ENCODE measurements around the gene C5AR1. TPM values are rescaled to one million over a fixed set of nuclear protein-coding genes. Genes with fewer than 3 reads are reported as not detected.
A peak's percentile ranks its signal among the peaks of the same experiment; 100 is the strongest.

The C5AR1 gene
- total and polyA plus RNA-seq, 9 of the 15 experiments (the other 6 are each of a cell fraction or from before 2014, with no cell fraction given): 0.06 to 1.6 (median 0.28) TPM; not detected in 3

GRCh38 chr19:47274071-47274890, 35.4 kb upstream of the C5AR1 start, which contains the start of gene INAFM1 (continued):
- no peak for TF ChIP-seq CEBPG (CRISPR knock-in tag; IDR thresholded peaks at IDR 0.05)
- no peak for TF ChIP-seq CEBPG (tag; conservative IDR thresholded peaks at IDR 0.05 in 1 of 2, IDR thresholded peaks at IDR 0.05 in 1 of 2)
- no peak for TF ChIP-seq EP400 (IDR thresholded peaks at IDR 0.05)
- TF ChIP-seq ETV1 (tag; conservative IDR thresholded peaks at IDR 0.05; ENCODE audit: low read depth): peak; percentile 66
- TF ChIP-seq POLR3G (IDR thresholded peaks at IDR 0.05; ENCODE audit: extremely low read depth, insufficient read length, insufficient replicate concordance): no peak
- TF ChIP-seq MXD1 (CRISPR knock-in tag; IDR thresholded peaks at IDR 0.05; ENCODE audit: borderline replicate concordance, poor library complexity, severe bottlenecking): no peak
- TF ChIP-seq ATF1 (CRISPR knock-in tag; IDR thresholded peaks at IDR 0.05): no peak
- no peak for TF ChIP-seq ATF1 (tag; IDR thresholded peaks at IDR 0.05)
- no peak for TF ChIP-seq GTF2E2 (tag; IDR thresholded peaks at IDR 0.05)
- TF ChIP-seq SLC30A9 (CRISPR knock-in tag; IDR thresholded peaks at IDR 0.05): no peak
- peak; percentile 58 to 67; a peak in 3 of 4 replicates for TF ChIP-seq MNT (conservative IDR thresholded peaks at IDR 0.05)
- peak; percentile 11 for TF ChIP-seq NEUROD1 (IDR thresholded peaks at IDR 0.05; ENCODE audit: borderline replicate concordance, low read depth, low read length, partially characterized antibody)
- no peak for TF ChIP-seq NFIX (CRISPR knock-in tag; IDR thresholded peaks at IDR 0.05; ENCODE audit: low read depth)
- no peak for TF ChIP-seq ZNF324 (CRISPR knock-in tag; IDR thresholded peaks at IDR 0.05)
- TF ChIP-seq ELF4 (CRISPR knock-in tag; IDR thresholded peaks at IDR 0.05): peak; percentile 63; the same call in 1 of the 2 replicates
- TF ChIP-seq BRD9 (IDR thresholded peaks at IDR 0.05; ENCODE audit: low read depth, partially characterized antibody): no peak
- TF ChIP-seq RAD21 (CRISPR knock-in tag; conservative IDR thresholded peaks at IDR 0.05 in 1 of 2, IDR thresholded peaks at IDR 0.05 in 1 of 2): no peak; a peak in 1 of 4 replicates
- TF ChIP-seq GTF2A2 (tag; IDR thresholded peaks at IDR 0.05): no peak
- TF ChIP-seq CBX5 (IDR thresholded peaks at IDR 0.05; ENCODE audit: borderline replicate concordance, low read depth): no peak
- no peak for TF ChIP-seq MTA2 (IDR thresholded peaks at IDR 0.05; ENCODE audit: low read depth)
- no peak; the same call in 1 of the 2 replicates for TF ChIP-seq ZBTB1 (CRISPR knock-in tag; IDR thresholded peaks at IDR 0.05; ENCODE audit: borderline replicate concordance, low read depth)
- TF ChIP-seq NFYB (IDR thresholded peaks at IDR 0.05; ENCODE audit: extremely low read depth, insufficient read length): no peak
- TF ChIP-seq MAZ (CRISPR knock-in tag; conservative IDR thresholded peaks at IDR 0.05 in 1 of 2, IDR thresholded peaks at IDR 0.05 in 1 of 2): peak; percentile 36 to 65; a peak in 3 of 4 replicates
- TF ChIP-seq MEF2A (IDR thresholded peaks at IDR 0.05; ENCODE audit: control insufficient read depth, low read depth, low read length): no peak
- no peak for TF ChIP-seq IRF1 (CRISPR knock-in tag; IDR thresholded peaks at IDR 0.05; ENCODE audit: borderline replicate concordance)
- peak; percentile 88; the same call in 1 of the 2 replicates for TF ChIP-seq RB1 (IDR thresholded peaks at IDR 0.05; ENCODE audit: low read depth)

Measured in K562 (cell line).